Measurements from ENCODE around the gene BBS12.
A peak's percentile ranks its signal among the peaks of the same experiment; 100 is the strongest.

Gene BBS12

DNA sequence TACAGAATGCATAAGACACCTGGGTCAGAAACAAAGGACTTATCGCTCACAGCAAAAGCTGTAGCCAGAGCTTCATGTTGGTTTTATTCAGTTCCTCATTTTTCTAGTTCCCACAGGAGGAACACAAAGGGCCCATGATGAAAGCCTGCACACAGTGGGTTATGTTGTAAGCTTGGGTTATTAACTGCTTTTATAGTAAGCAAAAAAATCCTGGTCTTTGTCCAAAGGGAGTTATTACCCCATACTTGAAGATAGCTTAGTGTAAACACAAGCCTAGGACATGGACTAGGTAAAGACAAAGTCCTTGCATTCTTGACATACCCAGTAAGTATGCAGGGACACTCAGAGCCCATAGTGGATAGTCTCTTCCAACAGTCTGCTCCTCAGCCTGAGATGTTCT is 11.7 kb downstream of the BBS12 start:
- no peak overlapping the region for H3K4me3 Mint-ChIP-seq
- no peak for ATAC-seq
- peaks cover 2% of the 10 kb centered on the region for H3K9me3 Mint-ChIP-seq

GRCh38 chr4:122746485-122746965 is 14.0 kb downstream of the BBS12 start:
- ATAC-seq (peak; percentile 89), DNase-seq (ENCODE audit: low spot score in 2 of 2) (no peak)
- Mint-ChIP-seq H3K27ac (peak overlapping the region; percentile 17), H3K36me3 (no peaks in the 10 kb centered on the region), H3K4me3 (no peak overlapping the region), H3K9me3 (peaks cover 2% of the 10 kb centered on the region), H3K4me1 (peaks cover 10% of the 10 kb centered on the region)

More for the DNA sequence above, 11.7 kb downstream of the BBS12 start:
- DNase-seq (ENCODE audit: low spot score in 2 of 2): no peak
- no peaks in the 10 kb centered on the region for H3K36me3 Mint-ChIP-seq
- H3K27ac Mint-ChIP-seq: no peak overlapping the region
- H3K4me1 Mint-ChIP-seq: peaks cover 10% of the 10 kb centered on the region

DNA sequence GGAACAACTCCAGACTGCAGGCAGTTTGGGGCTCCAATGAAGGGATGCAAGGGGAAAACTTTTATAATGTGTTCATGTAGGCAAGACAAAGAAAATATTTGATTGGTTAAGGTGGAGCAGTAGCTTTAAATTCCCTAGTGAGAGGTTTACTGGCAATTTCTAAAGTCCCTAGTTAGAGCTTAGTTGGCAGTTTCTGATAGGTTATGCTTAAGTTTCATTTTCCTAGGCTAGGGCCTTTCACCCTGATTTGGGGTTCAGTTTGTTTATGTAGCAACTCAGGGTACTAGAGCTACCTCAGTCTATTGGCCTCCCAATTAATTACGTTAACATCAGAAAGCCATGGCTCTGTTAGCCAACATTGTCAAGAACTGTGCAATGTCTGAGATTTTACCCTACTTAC is 14.6 kb downstream of the BBS12 start:
- Mint-ChIP-seq H3K36me3 (no peaks in the 10 kb centered on the region), H3K9me3 (peaks cover 2% of the 10 kb centered on the region), H3K4me1 (peaks cover 10% of the 10 kb centered on the region), H3K27ac (peak overlapping the region; percentile 17), H3K4me3 (no peak overlapping the region)
- no peak for ATAC-seq
- no peak for DNase-seq (ENCODE audit: low spot score in 2 of 2)

GRCh38 chr4:122747883-122748282 is 15.4 kb downstream of the BBS12 start:
- Mint-ChIP-seq H3K4me1 (peaks cover 10% of the 10 kb centered on the region), H3K27ac (no peak overlapping the region), H3K4me3 (no peak overlapping the region), H3K9me3 (peaks cover 2% of the 10 kb centered on the region), H3K36me3 (no peaks in the 10 kb centered on the region)
- no peak for DNase-seq (ENCODE audit: low spot score in 2 of 2)
- ATAC-seq: no peak

GRCh38 chr4:122749704-122750454 is 17.4 kb downstream of the BBS12 start:
- Mint-ChIP-seq H3K4me3 (no peak overlapping the region), H3K36me3 (no peaks in the 10 kb centered on the region), H3K27ac (no peak overlapping the region), H3K4me1 (peaks cover 10% of the 10 kb centered on the region), H3K9me3 (peaks cover 2% of the 10 kb centered on the region)
- ATAC-seq (no peak), DNase-seq (ENCODE audit: low spot score in 2 of 2) (no peak)

GRCh38 chr4:122755675-122756074 is 23.2 kb downstream of the BBS12 start:
- Mint-ChIP-seq H3K4me3 (no peak overlapping the region), H3K27ac (no peak overlapping the region), H3K9me3 (no peaks in the 10 kb centered on the region), H3K36me3 (no peaks in the 10 kb centered on the region), H3K4me1 (no peaks in the 10 kb centered on the region)
- ATAC-seq (no peak), DNase-seq (ENCODE audit: low spot score in 2 of 2) (no peak)

DNA sequence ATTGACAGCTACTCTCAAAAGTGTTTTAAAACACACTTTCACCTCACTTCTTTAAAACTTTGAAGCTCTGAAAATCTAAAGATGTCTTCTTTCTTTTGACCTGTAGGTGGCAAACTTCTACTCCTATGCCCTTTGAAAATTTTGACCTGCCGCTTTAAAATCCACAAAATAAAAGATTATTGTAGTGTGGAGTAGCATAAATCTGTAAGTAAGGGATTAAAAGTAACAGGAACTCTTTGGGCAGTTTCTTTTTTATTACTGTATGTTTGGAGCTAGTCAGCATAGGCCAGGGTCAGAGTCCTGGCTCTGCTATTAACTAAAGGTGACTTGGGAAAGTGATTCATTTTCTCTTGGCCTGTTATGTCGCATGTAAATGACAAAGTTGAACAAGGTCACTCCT is 25.5 kb downstream of the BBS12 start:
- no peak overlapping the region for H3K27ac Mint-ChIP-seq
- H3K36me3 Mint-ChIP-seq: no peaks in the 10 kb centered on the region
- no peaks in the 10 kb centered on the region for H3K9me3 Mint-ChIP-seq
- H3K4me1 Mint-ChIP-seq: peaks cover 18% of the 10 kb centered on the region
- ATAC-seq: no peak
- no peak overlapping the region for H3K4me3 Mint-ChIP-seq
- no peak for DNase-seq (ENCODE audit: low spot score in 2 of 2)

- Mint-ChIP-seq H3K4me3 (no peak overlapping the region), H3K36me3 (no peaks in the 10 kb centered on the region), H3K9me3 (no peaks in the 10 kb centered on the region), H3K4me1 (peaks cover 32% of the 10 kb centered on the region), H3K27ac (no peak overlapping the region)
- ATAC-seq (no peak), DNase-seq (ENCODE audit: low spot score in 2 of 2) (no peak)
These were observed 27.3 kb downstream of the BBS12 start for GRCh38 chr4:122759639-122760310.

GRCh38 chr4:122762520-122762919 is 30.0 kb downstream of the BBS12 start:
- H3K4me3 Mint-ChIP-seq: peak overlapping the region; percentile 28
- H3K27ac Mint-ChIP-seq: peak overlapping the region; percentile 40

GRCh38 chr4:122762966-122763716 is 30.6 kb downstream of the BBS12 start:
- peak overlapping the region; percentile 40 for H3K27ac Mint-ChIP-seq
- peaks cover 34% of the 10 kb centered on the region for H3K4me1 Mint-ChIP-seq
- DNase-seq (ENCODE audit: low spot score in 2 of 2) (no peak), ATAC-seq (no peak)
- peak overlapping the region; percentile 28 for H3K4me3 Mint-ChIP-seq
- no peaks in the 10 kb centered on the region for H3K9me3 Mint-ChIP-seq
- no peaks in the 10 kb centered on the region for H3K36me3 Mint-ChIP-seq

More at GRCh38 chr4:122762520-122762919, 30.0 kb downstream of the BBS12 start:
- no peak for DNase-seq (ENCODE audit: low spot score in 2 of 2)
- Mint-ChIP-seq H3K36me3 (no peaks in the 10 kb centered on the region), H3K9me3 (no peaks in the 10 kb centered on the region), H3K4me1 (peaks cover 34% of the 10 kb centered on the region)
- peak; percentile 61 for ATAC-seq

GRCh38 chr4:122764071-122764820 is 31.7 kb downstream of the BBS12 start:
- H3K36me3 Mint-ChIP-seq: no peaks in the 10 kb centered on the region
- no peak overlapping the region for H3K27ac Mint-ChIP-seq
- H3K4me1 Mint-ChIP-seq: peaks cover 34% of the 10 kb centered on the region
- ATAC-seq (no peak), DNase-seq (ENCODE audit: low spot score in 2 of 2) (no peak)
- no peak overlapping the region for H3K4me3 Mint-ChIP-seq
- no peaks in the 10 kb centered on the region for H3K9me3 Mint-ChIP-seq

DNA sequence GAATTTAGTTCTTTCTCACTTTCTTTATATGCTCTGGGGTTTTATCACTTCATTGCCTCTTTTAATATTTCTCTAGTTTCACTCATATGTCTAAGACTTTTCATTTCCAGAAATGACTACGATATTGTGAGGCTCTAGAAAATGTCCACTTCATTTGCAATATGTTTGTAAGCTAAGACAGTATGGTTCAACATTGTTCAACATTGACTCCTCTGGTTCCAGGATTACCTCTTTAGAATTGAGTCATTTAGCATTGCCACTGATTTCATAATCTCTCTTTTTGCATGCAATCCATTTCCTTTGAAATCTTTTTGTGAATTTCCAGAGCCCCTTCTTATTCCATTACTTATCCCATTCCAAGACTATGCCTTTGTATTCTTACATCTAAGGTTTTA is 32.3 kb downstream of the BBS12 start:
- no peak for DNase-seq (ENCODE audit: low spot score in 2 of 2)
- Mint-ChIP-seq H3K4me3 (no peak overlapping the region), H3K36me3 (no peaks in the 10 kb centered on the region), H3K9me3 (no peaks in the 10 kb centered on the region), H3K27ac (no peak overlapping the region), H3K4me1 (peaks cover 34% of the 10 kb centered on the region)
- ATAC-seq: peak; percentile 95

GRCh38 chr4:122765692-122766352 is 33.3 kb downstream of the BBS12 start:
- H3K27ac Mint-ChIP-seq: no peak overlapping the region
- DNase-seq (ENCODE audit: low spot score in 2 of 2): no peak
- H3K9me3 Mint-ChIP-seq: no peaks in the 10 kb centered on the region

GRCh38 chr4:122766353-122766705 is 33.8 kb downstream of the BBS12 start:
- no peak overlapping the region for H3K27ac Mint-ChIP-seq
- DNase-seq (ENCODE audit: low spot score in 2 of 2) (no peak), ATAC-seq (no peak)
- H3K9me3 Mint-ChIP-seq: no peaks in the 10 kb centered on the region
- H3K4me1 Mint-ChIP-seq: peaks cover 30% of the 10 kb centered on the region
- H3K36me3 Mint-ChIP-seq: no peaks in the 10 kb centered on the region
- no peak overlapping the region for H3K4me3 Mint-ChIP-seq

More at GRCh38 chr4:122765692-122766352, 33.3 kb downstream of the BBS12 start:
- Mint-ChIP-seq H3K4me3 (no peak overlapping the region), H3K4me1 (peaks cover 34% of the 10 kb centered on the region), H3K36me3 (no peaks in the 10 kb centered on the region)
- ATAC-seq: no peak

All from stimulated activated effector memory CD8-positive, alpha-beta T cell treated with anti-CD3 and anti-CD28 coated beads, Interleukin-12 subunit alpha, Interleukin-12 subunit beta, amount 100 ng/mL, for 72 hours (primary cell).